ENCODE measurements around the gene USP14.
"Not testable (repeated sequence)": the region's sequence is repeated elsewhere in the genome, so short reads cannot be mapped to it uniquely, and the experiment has no call there.

- TF ChIP-seq POLR2A (IDR thresholded peaks at IDR 0.05; ENCODE audit: low read length); GATA1 (IDR thresholded peaks at IDR 0.05; ENCODE audit: low read depth, low read length): not testable (repeated sequence)
Observed at GRCh38 chr18:120539-121260, 37.7 kb upstream of the USP14 start.

Measured in erythroblast (primary cell).